Measurements from ENCODE around the gene ZFAND5.

ZFAND5 gene

DNA sequence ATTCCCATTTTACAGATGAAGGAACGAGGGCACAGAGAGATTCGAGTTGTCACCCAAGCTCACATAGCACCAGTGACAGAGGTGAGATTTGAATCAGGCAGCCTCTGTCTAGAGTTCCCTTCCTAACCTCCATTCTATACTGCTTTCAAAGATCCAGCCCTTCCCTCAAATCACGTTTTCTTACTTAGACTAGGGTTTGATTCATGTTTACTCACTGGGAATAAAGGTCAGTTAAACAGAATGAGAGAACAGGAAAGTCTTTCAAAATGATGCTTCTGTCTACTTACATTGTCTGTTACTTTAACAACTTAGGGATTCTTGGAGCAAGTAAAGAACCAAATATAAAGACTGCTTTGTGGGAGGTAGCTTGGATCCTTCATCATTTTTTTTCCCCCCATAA is 40.0 kb downstream of the ZFAND5 start:
- no peak for DNase-seq (ENCODE audit: low read depth in 3 of 3, low spot score in 1 of 3)

DNA sequence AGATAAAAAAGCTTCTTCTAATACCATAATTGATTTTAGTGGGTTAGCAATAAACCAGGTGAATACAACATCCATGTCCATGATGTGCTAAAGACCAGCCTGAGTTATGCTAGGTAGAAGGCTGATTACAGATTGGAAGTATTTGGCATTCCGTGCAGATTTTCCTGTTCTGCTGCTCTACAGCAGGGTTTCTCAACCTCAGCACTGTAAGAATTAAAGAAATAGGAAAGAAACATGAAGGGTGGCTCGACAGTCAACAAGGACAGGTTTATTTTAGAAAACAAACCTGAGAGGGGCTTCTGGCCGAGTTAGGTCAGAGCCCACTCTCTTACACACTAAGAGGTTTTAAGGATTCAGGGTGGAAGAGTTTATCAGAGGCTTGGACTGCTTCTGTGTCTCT is 42.3 kb downstream of the ZFAND5 start:
- DNase-seq (ENCODE audit: low read depth in 3 of 3, low spot score in 1 of 3) = no peak

DNA sequence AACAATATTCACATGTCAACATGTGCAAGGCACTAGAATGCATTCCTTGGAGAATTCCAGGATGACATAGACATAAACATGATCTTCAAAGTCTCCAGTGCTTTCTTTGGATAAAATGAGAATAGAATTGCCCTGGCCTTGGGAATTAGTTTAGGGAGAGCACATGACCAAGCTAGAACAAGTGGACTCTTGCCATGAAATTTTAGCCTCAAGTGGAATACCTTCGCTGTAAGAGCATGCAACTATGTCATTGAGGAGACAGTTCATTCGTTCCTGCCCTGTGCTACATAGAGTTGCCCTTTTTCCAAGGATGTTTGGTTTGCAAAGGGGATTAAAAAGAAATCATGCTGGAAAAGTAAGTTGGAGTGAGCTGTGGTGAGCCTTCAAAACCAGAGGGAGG is 42.7 kb downstream of the ZFAND5 start:
- no peak for DNase-seq (ENCODE audit: low read depth in 3 of 3, low spot score in 1 of 3)

DNA sequence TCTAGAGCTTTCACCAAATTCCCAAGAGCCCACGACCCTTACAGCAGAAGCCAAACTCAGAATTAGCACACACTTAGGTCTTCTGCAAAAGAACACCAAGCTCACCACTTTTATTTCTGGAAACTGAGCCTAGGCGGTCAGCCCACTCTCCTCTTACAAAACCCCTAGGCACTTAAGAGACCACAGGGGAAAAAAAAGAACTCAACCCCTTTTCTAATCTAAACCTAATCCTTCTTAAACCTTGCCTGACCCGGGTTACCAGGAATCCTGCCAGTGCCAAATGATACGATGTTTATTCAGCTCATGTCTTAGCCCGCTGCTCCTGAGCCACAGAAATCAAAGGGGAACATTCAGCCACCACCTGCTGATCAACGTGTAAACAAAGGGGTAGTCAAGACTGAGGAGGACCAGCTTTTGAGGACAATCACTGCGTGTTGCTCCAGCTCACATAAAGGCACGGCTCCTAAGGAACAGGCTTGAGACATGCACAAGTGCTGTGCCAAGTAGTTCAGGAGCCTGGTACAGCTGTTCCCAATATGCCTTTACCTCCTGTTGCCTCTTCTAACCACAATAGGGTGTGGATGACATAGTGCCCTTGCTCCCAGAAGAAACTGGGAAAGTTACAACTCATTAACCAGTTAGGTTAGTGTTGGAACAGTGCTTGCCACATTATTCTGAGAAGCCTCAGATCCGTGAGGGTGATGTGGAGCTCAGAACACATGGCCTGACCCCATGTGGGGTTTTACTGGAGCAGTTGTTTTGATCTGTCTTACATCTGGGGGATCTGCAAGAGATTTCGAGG is 49.3 kb downstream of the ZFAND5 start:
- no peak for DNase-seq (ENCODE audit: low read depth in 3 of 3, low spot score in 1 of 3)

DNA sequence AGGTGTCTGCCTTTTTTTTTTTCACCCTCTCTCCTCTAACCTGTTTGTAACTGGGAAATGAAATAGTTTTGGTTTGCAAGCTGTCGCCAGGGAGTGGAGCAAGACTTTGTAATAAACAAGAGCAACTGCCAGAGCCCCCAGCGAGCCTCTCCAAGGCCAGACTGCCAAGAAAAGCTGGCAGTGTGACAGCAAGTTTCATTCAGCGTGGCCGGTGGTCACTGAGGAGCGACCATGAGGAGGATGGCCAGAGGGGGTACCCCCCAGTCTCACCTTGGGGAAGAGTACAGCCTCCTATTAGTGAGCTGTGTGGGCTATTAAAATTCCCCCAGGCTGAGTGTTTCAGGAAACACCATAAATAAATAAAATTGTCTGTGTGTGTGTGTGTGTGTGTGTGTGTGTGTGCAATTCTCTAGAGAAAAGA is 49.9 kb downstream of the ZFAND5 start:
- DNase-seq (ENCODE audit: low read depth in 3 of 3, low spot score in 1 of 3) = no peak

DNA sequence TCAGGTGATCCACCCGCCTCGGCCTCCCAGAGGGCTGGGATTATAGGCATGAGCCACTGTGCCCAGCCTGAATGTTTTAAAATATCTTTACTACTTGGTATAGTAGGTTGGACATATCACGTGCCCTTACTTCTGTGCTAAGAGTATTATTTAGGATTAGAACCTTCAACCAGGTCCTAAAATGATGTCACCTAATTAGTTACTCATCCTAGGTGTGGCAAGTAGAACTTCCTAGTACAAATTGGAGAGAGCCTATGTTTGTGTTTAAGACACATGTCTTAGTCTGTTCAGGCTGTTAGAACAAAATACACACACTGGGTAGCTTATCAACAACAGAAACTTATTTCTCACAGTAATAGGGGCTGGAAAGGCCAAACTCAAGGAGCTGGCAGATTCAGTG is 51.5 kb downstream of the ZFAND5 start:
- DNase-seq (ENCODE audit: low read depth in 3 of 3, low spot score in 1 of 3) = no peak

DNA sequence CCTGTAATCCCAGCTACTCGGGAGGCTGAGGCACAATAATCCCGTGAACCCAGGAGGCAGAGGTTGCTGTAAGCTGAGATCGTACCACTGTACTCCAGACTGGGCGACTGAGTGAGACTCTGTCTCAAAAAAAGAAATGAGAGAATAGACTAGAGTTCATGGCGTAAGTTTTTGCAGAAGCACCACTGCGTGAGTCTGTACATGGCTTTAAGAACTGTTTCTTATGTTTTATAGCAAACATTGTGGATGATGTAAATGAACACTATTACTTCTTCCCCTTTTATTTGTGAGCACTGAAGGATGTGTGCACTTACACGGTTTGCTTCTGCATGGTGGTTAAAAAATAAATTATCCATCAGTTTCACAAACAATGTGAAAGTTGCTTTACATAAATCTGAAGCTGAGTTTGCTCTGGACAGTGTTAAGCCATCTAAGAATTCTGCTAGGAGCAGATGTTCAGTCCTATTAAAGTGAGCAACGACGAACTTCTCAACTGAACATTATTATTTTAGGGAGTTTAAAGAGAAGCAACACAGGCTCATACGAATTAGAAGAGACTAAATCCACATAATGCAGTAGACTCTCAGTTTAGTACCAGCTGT is 52.5 kb downstream of the ZFAND5 start:
- DNase-seq (ENCODE audit: low read depth in 3 of 3, low spot score in 1 of 3) = no peak

DNA sequence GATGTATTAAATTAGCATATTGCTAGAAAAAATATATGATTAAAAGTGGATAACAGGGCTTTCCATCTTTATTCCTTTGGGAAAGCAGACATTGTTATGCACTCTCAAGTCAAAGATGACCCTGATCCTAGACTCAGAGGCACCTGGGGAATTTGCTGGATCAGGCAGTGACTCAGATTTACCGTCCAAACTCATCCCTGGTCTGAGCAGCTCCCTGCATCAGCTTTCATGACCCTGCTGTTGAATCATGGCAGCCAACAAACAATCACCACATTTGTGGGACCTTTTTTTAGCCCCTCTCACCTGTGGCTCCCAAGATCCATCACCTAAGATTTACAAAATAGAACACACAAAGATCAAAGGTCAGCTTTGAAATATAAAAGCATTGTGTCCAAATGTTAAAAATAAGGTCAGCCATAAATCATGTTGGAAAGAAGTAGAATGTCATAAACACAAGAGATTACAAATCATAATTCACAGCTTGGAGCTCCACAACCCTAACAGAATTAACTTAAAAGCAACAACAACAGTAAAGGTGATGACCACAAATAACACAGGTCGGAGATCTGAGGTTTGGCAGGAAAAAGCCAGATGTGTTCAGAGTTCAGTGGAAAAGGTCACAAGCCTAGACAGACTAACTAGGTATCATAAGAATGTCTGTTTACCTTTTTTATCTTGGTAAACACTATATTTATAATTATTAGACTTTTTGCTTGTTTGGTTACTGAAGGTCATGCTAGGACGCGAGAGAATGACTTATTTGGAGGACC is 55.5 kb downstream of the ZFAND5 start:
- DNase-seq (ENCODE audit: low read depth in 3 of 3, low spot score in 1 of 3) = no peak

DNA sequence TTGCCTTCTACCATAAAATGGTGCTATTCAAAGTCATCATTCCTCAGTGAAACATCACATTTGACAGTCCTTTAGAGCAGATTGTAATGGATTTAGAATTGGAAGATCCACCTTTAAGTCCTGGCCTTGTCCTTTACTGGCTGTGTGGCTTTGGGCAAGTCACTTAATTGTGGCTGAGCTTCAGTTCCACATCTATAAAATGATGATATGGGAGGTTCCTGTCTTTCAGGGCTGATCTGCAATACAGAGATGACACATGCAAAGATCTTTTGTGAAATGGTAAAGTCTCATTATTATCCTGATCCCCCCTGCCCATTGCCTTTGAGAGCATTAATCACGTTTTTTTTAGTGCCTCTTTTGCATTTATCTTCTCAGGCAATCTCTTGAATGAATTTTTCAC is 58.2 kb downstream of the ZFAND5 start:
- DNase-seq (ENCODE audit: low read depth in 3 of 3, low spot score in 1 of 3) = no peak

DNA sequence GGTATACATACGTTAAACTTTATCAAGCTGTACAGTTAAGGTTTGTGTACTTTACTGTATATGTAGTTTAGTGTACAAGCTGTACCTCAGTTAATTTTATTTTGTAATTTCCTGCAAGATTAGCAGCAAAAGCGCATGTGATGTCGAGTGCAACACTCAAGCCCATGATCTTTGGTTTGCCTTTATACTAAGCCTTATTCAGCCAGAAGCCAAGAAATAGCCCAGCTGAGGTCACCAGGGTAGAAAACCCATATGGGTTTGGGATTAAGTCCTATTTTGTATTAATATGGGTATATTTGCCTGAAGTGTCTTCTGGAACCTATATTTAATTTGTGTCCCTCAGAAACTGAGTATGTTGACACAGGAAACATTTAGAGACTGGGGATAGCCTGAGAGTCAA is 59.3 kb downstream of the ZFAND5 start:
- no peak for DNase-seq (ENCODE audit: low read depth in 3 of 3, low spot score in 1 of 3)

DNA sequence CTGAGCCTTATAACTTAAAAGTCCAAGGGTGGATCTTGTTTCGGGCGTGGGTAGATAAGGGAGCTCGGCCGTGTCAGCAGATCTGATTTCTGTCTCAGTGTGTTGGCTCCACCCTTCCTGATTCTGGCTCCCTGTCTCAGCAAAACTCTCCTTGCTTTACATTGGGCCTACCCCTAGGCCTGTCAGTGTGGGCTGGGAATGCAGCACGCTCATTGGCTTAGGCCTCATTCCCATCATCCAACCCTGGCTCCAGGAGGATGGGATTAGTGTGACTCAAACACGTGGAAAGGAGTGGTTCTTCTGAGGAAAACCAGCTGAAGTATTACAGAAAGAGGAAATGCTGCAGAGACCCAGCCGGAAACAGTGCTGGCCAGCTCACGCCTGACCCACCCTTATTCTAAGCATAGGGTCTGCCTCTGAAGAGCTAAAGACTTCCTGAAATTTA is 59.9 kb downstream of the ZFAND5 start:
- no peak for DNase-seq (ENCODE audit: low read depth in 3 of 3, low spot score in 1 of 3)

DNA sequence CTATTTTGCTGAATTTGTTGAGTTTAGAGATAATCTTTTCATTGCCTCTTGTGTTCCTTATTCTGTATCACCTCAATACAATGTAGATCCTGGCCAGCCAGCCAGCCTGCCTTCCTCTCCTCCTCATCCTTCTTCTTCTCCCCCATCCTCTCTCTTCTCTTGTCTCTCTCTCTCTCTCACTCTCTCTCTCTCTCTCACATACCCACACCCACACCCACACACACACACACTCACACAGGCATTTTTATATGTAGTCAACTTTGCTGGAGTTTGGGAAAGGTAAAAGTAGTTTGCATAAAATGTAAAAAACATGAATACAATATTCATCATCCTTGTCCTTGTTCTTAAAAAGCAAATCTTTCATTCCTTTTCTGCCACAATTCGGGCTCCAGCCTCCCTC is 60.5 kb downstream of the ZFAND5 start:
- no peak for DNase-seq (ENCODE audit: low read depth in 3 of 3, low spot score in 1 of 3)

All from stimulated activated CD4-positive, alpha-beta T cell treated with anti-CD3 and anti-CD28 coated beads, TNF-alpha, amount 100 ng/mL, for 1 hour (primary cell).